ENCODE measurements around the gene COL4A1.
"Not testable (repeated sequence)": the region's sequence is repeated elsewhere in the genome, so short reads cannot be mapped to it uniquely, and the experiment has no call there.

The COL4A1 gene

DNA sequence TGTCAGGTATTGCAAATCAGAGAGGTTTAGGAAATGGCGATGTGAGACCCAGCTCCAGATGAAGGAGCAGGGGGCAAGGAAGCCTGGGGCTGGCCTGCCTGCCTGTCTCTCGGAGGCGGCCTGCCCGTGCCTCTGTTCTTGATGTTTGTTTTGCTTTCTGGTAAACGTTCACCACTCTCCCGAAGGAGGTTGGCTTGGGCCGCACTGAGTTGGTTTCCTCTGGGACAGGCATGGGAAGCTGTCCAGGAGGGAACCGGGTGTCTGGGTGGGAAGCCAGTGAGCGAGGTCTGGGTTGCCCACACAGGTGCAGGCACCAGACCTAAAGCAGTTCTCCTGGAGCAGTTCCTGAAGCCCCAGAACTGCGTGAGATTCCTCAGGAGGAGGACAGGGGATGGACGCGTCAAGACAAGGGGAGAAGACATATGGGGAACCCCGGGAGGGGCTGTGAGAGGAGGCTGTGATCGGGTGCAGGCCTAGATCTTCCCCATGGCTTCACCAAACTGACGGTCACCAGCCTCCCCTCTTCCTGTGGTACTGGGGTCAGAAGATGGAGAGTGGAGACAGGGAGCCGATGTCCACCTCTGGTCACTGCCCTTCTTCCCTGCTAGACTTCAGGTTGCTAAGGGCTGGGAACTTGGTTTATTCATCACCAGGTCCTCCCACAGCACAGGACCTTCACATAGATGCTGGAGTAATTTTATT is 15.3 kb upstream of the COL4A1 start:
- DNase-seq: no peak

DNA sequence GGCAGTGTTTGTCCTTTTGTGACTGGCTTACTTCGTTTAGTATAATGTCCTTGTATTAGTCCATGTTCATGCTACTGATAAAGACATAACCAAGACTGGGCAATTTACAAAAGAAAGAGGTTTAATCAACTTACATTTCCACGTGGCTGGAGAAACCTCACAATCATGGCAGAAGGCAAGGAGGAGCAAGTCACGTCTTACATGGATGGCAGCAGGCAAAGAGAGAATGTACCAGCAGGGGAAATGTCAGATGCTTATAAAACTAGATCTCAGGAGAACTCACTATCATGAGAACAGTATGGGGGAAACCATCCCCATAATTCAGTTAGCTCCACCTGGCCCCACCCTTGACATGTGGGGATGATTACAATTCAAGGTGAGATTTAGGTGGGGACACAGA is 14.6 kb upstream of the COL4A1 start:
- DNase-seq: not testable (repeated sequence)

DNA sequence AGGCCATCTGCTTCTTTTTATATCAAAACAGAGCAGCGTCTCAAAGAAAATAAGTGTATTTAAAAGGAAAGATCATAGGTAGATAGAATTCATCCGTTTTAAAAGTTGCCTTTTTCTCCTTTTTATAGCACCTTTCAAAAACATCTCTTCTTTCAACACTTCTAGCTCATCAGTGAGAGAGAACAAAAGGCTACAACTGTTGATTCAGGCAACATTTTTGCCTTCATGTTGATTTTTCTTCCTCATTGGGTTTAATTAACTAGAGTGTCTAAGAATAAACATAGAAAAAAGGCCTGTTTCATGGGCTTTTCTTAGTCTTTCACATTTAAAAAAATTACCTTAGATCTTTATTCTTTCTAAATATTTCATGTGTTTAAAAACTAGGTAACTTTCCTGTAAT is 13.7 kb upstream of the COL4A1 start:
- no peak for DNase-seq

DNA sequence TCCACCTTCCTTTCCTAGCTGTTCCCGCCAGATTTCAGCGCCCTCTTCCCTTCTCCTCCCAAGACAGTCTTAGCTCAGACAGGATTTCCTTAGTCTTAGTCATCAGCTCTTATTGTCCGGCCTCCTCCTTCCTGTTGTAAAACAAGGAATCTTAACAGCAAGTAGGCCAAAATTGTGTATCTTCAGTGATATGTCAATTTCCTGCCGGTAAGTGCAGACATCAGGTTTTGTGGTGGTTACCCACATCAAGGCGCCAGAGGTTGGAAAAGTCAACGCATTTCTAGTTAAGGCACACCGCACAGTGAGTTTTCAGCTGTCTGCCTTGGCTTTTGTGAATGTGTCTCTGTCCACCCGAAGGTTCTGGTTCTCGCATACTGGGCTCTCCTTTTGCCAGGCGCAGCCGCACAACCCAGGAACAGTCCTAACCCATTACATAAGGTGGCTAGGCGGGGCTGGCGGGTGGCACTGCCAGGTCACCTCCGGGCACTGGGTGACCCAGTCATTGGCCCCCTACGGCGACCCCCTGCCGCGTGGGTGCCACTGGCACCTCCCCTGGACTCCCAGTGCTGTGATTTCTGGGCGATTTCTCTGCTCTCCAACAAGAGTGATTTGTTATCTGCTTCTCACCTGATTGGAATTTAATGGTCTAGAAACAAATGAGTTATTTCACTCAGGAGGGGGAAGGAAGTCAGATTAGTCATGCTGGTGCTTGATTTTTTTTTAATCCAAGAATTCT is 13.0 kb upstream of the COL4A1 start:
- no peak for DNase-seq

DNA sequence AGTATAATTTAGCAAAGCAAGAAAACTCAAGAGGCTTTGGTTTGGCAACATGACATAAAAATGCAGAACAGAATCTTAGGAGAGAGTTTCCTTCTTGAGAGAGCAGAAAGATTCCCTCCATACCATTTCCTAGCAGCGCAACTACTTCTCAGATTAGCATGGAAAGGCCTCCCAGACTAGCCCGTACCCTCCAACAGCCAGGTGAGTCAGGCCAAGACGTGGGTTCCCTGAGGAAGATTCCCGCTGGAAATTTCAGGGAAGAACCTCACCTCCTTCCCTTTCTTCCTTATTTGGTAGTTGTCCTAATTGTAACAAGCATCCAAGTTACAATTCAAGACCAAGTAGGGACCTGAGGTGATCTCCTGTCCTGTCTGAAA is 12.4 kb upstream of the COL4A1 start:
- DNase-seq: no peak

DNA sequence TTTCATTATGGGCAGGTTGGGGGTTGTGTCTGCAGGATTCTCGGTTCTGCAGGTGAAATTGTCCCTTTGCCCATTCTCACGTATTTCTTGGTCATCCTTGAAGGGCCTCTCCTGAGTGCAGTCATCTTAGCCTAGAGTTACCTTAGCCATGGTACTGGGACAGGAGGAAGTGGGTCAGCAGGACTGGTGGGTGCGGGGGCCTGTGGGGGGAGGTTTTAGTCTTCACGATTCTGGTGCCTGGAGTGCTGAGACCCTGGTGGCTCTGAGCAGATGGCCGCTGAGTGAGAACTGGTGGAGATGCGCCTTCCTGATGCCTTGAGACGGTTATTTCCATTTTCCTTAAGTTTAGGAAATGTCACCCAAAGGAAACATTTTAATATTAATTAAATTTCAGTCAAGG is 12.0 kb upstream of the COL4A1 start:
- no peak for DNase-seq

DNA sequence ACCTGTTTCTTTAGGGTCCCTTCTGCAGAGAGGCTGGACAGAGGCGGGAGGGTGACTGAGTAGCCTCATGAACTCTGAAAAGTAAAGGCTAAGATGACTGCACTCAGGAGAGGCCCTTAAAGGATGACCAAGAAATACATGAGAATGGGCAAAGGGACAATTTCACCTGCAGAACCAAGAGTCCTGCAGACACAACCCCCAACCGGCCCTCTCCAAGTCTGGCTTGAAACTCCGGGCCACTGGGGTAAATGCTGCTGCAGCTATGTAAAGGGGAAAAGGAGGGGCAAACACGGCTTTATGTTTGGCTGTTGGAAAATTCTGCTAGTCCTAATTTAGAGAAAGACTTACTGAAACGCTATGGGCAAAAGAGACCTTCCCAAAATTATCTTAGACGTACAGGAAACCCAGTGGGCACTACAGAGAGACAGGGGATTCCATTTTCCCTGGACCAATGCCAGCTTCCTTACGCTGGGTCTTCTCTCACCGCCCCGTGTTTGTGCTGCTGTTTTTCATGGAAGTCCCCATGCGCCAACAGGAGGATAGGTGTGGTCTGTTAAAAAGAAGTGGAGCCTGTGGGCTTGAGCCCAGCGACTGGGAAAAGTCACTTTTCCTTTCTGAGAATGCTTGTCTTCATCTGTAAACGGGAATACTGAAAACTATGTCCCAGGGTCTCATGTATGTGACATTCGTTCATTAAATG is 10.7 kb upstream of the COL4A1 start:
- DNase-seq: no peak

DNA sequence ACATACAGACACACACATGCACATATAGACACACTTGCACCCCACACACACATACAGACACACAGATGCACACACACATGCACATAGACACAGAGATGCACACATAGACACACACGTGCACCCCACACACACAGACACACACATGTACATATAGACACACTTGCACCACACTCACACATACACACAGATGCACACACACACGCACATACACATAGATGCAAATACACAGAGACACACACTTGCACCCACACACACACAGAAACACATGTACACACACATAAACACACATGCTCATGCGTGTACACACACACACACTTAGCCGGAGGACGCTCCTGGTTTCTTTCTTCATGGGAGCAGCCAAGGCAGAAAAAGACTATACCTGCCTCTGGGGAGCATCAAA is 10.1 kb upstream of the COL4A1 start:
- DNase-seq: no peak

DNA sequence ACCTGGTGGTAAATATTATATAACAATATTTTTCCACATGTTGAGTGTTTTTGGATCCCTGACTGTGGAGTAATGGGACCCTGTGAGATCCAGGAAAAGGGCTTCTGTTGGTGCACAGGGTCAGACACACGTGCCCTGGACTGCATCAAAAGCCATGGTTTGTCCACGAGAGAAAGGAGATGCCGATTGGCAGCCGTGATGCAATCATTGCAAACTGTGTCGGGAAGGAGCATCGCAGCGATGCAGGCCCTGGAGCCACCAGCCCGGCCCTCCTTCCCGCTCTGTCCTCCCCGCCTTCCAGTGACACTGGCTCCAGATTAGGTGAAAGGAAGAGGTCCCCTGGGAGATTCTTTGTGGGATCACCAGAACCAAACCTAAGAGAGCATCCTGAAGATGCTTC is 9.2 kb upstream of the COL4A1 start:
- DNase-seq: no peak

DNA sequence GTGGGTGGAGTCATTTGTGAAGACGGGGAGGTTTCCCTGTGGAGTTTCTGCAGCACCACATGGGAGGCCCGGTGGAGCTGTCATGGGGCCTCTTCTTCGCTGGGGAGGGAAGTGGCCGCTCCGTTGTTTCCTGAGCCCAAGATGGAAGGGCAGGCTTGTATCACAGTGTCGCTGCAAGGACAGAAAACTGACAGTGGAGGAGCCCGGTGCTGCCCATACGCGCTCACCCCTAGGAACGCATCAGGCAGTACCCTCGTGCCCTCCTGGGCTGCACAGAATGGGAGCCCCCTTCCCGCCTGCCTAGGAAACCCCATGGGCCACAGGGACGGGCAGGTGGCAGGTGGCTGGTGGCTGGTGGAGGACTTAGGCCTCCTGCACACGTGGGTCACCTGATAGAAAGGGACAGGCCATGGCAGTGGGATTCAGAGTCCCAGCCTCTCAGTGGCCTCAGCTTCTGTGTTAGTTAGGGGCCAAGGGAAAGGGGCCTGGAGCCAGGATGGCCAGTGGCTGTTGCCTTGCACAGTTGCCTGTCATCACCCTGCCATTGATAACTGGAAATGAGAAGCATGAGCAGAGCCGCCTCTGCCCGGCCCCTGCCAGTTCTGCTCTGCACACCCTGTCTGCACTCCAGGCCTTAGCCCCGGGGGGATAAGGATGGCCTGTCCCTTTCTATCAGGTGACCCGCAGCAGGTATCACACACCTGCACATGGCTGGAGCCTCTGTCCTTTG is 7.7 kb upstream of the COL4A1 start:
- DNase-seq: no peak

DNA sequence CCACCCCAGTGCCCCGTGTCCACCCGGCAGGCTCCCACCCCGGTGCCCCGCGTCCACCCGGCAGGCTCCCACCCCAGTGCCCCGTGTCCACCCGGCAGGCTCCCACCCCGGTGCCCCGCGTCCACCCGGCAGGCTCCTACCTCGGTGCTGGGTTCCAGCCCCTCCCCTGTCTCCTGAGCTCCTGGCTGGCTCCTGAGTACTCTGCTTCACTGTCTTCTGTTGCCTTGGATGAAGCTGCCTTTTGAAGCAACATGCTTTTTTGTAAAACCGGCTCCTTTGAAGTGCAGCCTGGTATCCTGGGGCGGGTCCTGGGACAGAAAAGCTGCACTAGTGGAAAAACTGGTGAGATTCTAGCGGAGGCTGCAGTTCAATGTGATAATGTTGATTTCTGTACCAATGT is 6.8 kb upstream of the COL4A1 start:
- not testable (repeated sequence) for DNase-seq

DNA sequence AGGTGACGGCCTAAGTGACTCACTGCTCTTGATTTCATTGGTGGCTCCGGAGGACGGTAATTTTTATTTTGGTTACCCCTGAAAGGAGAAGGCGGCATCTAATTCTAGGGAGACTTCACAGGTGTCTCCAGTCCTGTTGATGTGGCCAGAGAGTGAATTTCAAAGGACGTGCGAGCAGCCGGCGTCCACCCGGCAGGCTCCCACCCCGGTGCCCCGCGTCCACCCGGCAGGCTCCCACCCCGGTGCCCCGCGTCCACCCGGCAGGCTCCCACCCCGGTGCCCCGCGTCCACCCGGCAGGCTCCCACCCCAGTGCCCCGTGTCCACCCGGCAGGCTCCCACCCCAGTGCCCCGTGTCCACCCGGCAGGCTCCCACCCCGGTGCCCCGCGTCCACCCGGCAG is 6.3 kb upstream of the COL4A1 start:
- DNase-seq: not testable (repeated sequence)

DNA sequence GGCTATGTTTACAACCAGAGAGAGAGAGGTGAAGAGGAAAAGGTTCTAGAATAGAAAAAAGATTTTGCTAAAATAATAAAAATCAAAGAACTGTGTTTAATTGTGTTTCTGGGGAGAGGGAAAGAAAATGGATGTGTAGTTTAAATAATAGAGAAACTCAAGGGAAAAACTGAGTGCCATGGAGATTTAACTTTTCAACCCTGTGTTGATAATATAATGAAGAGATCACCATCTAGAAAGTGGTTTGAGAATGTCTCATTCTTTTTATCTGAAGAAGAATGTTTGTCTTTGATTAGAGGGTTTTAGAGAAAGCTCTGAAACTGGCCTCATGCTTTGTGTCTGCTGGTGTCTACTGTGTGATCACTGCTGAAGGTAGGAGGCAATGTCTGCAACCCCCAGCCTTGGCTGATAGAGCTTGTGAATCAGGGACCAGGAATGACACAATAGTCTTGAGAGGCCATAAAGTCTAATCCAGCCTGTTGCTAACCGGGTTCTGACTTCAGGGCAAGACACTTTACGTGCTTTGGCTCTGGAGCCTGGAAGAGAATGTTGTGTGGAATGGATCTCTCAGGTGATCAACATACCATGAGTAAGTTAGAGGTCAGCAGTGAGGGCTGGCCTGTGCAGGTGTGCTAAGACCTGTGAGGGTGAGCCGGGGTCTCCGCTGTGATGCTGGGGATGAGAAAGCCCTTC is 5.5 kb upstream of the COL4A1 start:
- no peak for DNase-seq

DNA sequence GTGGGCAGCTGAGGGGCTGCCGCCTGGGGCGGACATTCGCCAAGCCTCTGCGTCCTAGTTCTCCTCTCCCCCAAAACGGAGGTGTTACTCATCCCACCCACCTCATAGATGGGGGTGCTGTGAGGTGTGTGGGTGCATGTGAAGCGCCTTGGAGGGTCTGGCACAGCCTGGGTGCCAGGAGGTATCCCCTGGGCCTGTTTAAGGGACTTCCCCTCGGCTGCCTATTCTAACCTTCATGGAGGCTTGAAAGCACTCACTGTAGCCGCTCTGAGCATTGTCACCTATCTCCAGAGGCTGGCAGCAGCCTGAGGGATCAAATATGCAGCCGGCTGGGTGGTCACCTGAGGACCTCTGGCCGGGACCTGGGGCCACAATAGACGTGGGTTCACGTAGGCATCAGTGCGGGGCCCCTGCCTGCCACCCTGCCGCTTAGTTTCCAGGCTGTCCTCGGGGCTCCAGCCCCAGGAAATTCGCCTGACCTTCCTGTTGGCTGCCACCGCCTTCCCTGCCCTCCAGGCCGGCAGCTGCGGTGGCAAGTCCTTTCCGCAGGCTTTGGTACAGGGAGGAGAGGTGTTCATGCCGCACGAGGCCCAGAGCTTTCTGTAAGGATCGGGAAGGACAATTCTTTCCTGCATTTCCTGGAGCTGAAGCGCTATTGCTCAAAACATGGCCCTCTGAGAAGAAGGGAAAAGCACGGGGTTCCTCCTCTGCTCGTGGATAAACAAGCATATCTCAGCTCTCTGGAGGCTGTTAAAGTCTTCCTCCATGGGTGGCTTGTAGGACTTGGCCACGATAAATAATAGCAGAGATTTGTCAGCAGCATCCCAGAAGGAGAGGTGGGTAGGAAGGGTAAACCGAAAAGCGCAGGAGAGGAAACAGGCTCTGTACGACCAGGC is 4.7 kb upstream of the COL4A1 start:
- DNase-seq: no peak

DNA sequence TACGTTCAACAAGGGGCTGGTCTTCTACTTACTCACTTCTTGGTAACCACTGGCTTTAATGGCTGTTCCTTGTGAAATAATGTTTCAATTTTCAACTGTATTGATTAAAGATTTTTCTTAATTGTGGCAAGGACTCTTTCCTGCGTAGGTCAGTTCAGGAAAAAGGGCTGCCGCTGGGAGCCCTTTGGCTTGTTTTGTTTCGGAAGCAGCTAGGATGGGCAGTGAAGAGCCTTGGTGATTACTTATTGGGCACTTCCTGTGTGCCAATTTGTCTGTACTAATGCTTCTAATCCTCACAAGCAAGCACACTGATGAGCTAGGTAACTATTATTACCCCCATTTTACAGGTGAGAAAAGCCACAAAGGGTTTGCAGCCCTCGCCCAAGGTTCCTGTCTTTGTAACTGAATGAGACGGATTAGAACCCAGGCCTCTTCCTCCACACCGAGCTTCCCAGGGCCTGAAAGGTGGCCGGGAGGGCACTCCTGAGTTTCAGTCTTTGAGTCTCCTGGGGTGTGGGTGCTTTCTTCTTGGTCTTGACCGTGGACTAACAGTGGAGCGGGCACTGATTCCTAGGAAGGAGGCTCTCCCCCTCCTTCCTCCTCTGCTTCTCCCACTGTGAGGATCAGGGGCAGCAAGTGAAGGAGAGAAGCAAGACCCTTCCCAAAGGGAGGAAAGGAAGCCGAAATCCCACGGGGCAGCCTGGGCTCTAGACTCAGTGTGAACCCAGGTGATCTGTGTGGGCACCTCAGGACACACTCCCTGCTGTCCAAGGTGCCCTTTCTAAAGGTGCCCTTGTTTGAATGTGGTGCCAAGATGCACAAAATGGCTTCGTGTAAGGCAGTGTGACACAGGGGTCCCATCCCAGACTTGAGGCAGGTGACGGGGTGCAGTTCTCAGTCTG is 3.8 kb upstream of the COL4A1 start:
- no peak for DNase-seq

DNA sequence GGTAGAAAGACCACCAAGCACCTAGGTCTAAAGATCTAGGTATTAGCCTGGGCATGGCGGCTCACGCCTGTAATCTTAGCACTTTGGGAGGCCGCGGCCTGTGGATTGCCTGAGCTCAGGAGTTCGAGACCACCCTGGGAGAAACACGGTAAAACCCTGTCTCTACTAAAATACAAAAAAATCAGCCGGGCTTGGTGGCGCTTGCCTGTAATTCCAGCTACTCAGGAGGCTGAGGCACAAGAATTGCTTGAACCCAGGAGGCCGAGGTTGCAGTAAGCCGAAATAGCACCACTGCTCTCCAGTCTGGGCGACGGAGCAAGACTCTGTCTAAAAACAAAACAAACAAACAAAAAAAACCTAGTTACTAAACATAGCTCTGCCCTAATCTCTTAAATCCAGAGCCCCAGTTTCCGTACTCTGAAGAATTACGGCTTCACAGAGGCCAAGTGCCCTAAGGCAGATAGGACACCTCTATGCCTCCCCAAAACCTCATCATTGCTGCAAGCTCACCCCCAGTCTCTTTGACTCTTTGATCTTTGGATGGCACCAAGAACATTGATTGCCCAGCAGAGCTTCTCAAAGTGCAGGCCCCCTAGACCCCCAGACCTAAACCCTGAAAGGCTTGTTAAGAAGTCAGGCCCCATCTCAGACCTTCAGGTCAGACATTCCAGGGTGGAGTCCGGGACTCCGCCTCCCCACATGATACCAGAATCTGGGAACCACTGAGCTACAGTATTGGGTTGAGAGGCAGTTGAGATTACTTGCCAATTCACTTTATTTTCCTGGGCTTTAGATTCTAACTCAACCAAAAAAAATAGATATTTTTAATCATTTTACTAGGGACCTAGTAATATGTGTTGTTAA is 2.9 kb upstream of the COL4A1 start:
- no peak for DNase-seq

DNA sequence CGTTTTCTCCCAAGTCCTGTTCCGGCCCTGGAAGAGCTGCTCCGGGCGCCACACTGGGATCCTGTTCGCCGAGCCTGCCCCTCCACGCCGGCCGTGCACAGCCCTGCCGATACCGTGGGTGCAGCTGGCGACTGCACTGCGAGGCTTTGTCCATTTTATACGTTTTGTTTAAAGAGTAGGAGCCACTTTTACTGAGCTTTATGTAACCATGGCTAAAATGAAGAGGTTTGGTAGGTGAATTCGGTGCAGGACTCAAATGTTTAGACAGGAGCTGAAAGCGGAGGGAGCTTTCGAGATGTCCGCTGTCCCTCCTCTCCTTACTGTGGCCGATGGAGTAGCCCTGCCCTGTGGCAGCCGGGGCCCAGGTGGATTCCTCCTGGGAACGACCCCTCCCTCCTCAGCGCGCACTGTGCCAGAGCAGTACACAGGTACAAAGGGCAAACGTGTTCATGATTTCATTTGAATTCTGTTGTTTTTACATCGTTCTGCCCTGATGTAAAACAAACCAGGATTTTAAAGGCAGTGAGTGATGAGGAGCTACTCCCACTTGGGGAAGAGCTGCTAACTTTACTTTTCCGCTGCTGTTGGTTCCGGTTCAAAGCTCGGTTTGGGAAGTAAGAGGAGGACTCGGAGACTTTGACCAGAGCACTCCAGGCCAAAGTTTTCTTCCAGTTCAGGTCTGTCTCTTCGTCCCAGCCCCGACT is 1.9 kb upstream of the COL4A1 start:
- DNase-seq: no peak

DNA sequence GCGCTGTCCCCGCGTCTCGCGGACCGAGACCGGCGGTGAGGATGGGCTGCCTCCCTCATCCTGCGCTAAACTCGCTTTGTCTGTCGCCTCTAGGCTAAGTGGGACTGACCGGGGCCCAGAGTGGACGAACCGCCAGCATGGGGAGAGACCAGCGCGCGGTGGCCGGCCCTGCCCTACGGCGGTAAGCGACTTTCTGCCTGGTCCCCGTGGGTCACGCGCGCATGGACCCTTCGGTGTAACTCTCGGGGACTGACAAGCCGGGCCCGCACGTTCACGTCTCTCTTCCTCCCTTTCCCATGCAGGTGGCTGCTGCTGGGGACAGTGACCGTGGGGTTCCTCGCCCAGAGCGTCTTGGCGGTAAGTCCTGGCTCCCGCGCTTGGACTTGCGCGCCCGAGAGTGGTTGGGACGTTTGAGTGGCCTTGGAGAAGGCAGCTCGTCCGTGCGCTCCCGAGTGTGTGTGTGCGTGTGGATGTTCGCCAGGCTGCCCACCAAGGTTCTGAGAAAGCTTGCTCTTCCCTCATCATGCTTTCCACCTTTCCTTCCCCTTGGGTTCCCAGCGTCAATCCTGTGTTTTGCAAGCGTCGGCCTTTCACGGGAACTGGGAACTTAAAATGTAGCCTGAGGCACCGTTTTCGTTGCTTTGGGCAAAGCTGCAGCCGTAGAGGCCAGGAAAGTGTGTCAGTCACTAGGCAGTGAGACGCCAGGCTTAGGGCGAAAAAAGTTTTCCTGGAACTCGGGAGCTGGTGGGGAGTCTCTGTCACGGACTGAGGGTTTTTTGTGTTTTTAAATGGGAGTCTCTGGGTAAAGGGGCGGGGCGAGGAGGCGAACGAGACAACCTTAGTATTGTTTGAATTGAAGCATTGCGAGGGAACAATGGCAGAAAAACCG is 1.1 kb upstream of the COL4A1 start:
- DNase-seq: no peak
